ENCODE data around the gene UCK2. TPM values are rescaled to one million over a fixed set of nuclear protein-coding genes. Genes with fewer than 3 reads are reported as not detected.

The UCK2 gene
- total and polyA plus RNA-seq, 2 of the 8 experiments (the other 6 are each of a cell fraction or from before 2014, with no cell fraction given) = 103 to 109 TPM

GRCh38 chr1:165831146-165831545 lies 3.7 kb downstream of the UCK2 start:
- DNase-seq (ENCODE audit: low read depth in 1 of 2, low spot score in 2 of 2) (no peak), FAIRE-seq (no peak)
- H4K91ac ChIP-seq (replicated peaks; ENCODE audit: insufficient read length, low read length) = no peak overlapping the region
- 87% methylated on average over 3 of the region's 3 CpGs; no CpG with 5 or more reads in 1 of the 2 experiments for WGBS, 2 experiments (ENCODE audit: extremely low coverage in 1 of 2, insufficient coverage in 1 of 2, insufficient read length in 1 of 2, insufficient replicate concordance in 2 of 2, low coverage in 1 of 2, low lambda C conversion rate in 2 of 2, missing lambda C conversion rate in 1 of 2)
- peaks cover 4% of the 10 kb centered on the region; the same call in 1 of the 2 replicates for H3K23me2 ChIP-seq (ENCODE audit: low read depth, low read length)
- no peaks in the 10 kb centered on the region for H3K27me3 ChIP-seq (replicated peaks in 1 of 4; ENCODE audit: control insufficient read depth in 3 of 4, extremely low read depth in 1 of 4, insufficient read depth in 3 of 4, low read length in 3 of 4)
- no peak overlapping the region for H2BK120ac ChIP-seq (replicated peaks; ENCODE audit: low read depth, low read length)
- H3K4me2 ChIP-seq (ENCODE audit: insufficient read depth in 1 of 2, low read depth in 2 of 2, low read length in 2 of 2) = no peak overlapping the region
- no peak overlapping the region for H3K23ac ChIP-seq (ENCODE audit: insufficient read length)
- no peak overlapping the region for H3K4me3 ChIP-seq (ENCODE audit: extremely low read depth in 1 of 4, insufficient read depth in 2 of 4, low read depth in 3 of 4, low read length in 4 of 4)
- no peak overlapping the region for H2BK15ac ChIP-seq (ENCODE audit: low read length)
- TF ChIP-seq KDM1A (IDR thresholded peaks at IDR 0.05; ENCODE audit: borderline replicate concordance, low read length) (0 out of 2 replicates have a peak, but pooled peaks have one; percentile 26), POLR2A (IDR thresholded peaks at IDR 0.05; ENCODE audit: control extremely low read depth in 1 of 2, low read depth in 2 of 2, low read length in 2 of 2) (0 out of 3 replicates have a peak, but pooled peaks of 1 of the 2 experiments have one; percentile 11), JUN (IDR thresholded peaks at IDR 0.05; ENCODE audit: low read depth, low read length) (no peak)
- H3K4ac ChIP-seq (replicated peaks; ENCODE audit: insufficient read length, low read depth, low read length) = no peak overlapping the region
- no peak overlapping the region for H2AFZ ChIP-seq (ENCODE audit: low read length)
- no peak overlapping the region for H2BK5ac ChIP-seq (ENCODE audit: low read depth, low read length)
- H2BK20ac ChIP-seq (ENCODE audit: low read length) = no peak overlapping the region
- H2AK5ac ChIP-seq (ENCODE audit: low read depth, low read length) = no peak overlapping the region
- no peak overlapping the region for H2BK12ac ChIP-seq (ENCODE audit: low read depth, low read length)
- H3K4me1 ChIP-seq (replicated peaks in 1 of 4; ENCODE audit: control insufficient read depth in 3 of 4, insufficient read depth in 4 of 4, low read length in 3 of 4) = peaks cover 8 to 18% (median 15%) of the 10 kb centered on the region in 4 experiments
- peaks cover 54 to 82% of the 10 kb centered on the region in 2 experiments for H3K79me2 ChIP-seq (ENCODE audit: control insufficient read depth in 1 of 2, insufficient read depth in 2 of 2, low read length in 2 of 2)
- H3K9me3 ChIP-seq (ENCODE audit: insufficient read depth in 2 of 2, low read depth in 1 of 2, low read length in 1 of 2) = no peaks in the 10 kb centered on the region
- ChIA-PET CTCF (ENCODE audit: partially characterized antibody) (interaction anchor here (0.6 to 2.1 kb wide), 3 partner anchors 82 to 1585 kb away, joined by 3 to 7 read pairs (median 3); no protein-coding TSS in a partner anchor), POLR2A (ENCODE audit: partially characterized antibody) (interaction anchor here (1.2 to 7.3 kb wide), 2 partner anchors 10 to 22 kb away, joined by 3 to 114 read pairs; no protein-coding TSS in a partner anchor)
- H3K9ac ChIP-seq (replicated peaks in 1 of 4; ENCODE audit: extremely low read depth in 1 of 4, low read depth in 3 of 4, low read length in 3 of 4) = no peak overlapping the region
- no peak overlapping the region for H3K56ac ChIP-seq (replicated peaks; ENCODE audit: insufficient read length, low read depth, low read length)
- H3K14ac ChIP-seq (ENCODE audit: insufficient read length) = no peak overlapping the region
- peaks cover 5% of the 10 kb centered on the region for H3K79me1 ChIP-seq (ENCODE audit: low read depth, low read length)
- H4K8ac ChIP-seq (ENCODE audit: extremely low read depth, insufficient read depth, low read length) = no peak overlapping the region
- H3K27ac ChIP-seq (ENCODE audit: low read depth, low read length) = no peak overlapping the region
- peaks cover 18 to 19% of the 10 kb centered on the region in 2 experiments for H4K20me1 ChIP-seq (replicated peaks in 1 of 2; ENCODE audit: control insufficient read depth in 1 of 2, insufficient read depth in 2 of 2, low read length in 2 of 2)
- H4K5ac ChIP-seq (ENCODE audit: insufficient read length, low read depth, low read length) = no peak overlapping the region
- H3K36me3 ChIP-seq (ENCODE audit: control insufficient read depth in 2 of 4, insufficient read depth in 4 of 4, low read length in 3 of 4) = no peaks in the 10 kb centered on the region
- H3K18ac ChIP-seq (ENCODE audit: extremely low read depth, low read length) = no peak overlapping the region

Data from H1 (cell line).